ENCODE measurements around the gene CKAP4.

GRCh38 chr12:106273491-106273890 is 25.7 kb upstream of the CKAP4 start:
- TF ChIP-seq POLR2A (IDR thresholded peaks at IDR 0.05; ENCODE audit: low read length) (no peak), GATA1 (IDR thresholded peaks at IDR 0.05; ENCODE audit: low read depth, low read length) (no peak)

All from erythroblast (primary cell).